GM21447 (cell line): ENCODE results near the gene CENPN.

ENCODE experiments used
- ATAC-seq: cut with Tn5 transposase; IDR thresholded peaks from one replicate; pipeline ENCODE4 v1.9.1; 2021; ENCODE audit not compliant: unreplicated experiment

Gene CENPN

GRCh38 chr16:81006813-81007695 lies at the start of gene CENPN, which contains the start of gene CMC2:
Gene CENPN (plus strand): TSS chr16:81007214. CDS start chr16:81011940, 4,726 bp downstream.
Gene CMC2 (minus strand): TSS chr16:81006885. CDS start chr16:80997394, 9,491 bp downstream.
- peak; percentile 84 for ATAC-seq

DNA sequence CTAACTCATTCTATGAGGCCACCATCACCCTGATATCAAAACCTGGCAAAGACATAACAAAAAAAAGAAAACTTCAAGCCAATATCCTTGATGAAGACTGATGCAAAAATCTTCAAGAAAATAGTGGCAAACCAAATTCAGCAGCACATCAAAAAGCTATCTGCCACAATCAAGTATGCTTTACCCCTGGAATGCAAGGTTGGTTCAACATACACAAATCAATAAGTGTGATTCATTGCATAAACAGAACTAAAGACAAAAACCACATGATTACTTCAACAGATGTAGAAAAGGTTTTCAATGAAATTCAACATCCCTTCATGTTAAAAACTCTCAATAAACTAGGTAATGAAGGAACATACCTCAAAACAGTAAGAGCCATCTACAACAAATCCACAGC lies 48.7 kb upstream of the CENPN start:
- ATAC-seq: no peak

DNA sequence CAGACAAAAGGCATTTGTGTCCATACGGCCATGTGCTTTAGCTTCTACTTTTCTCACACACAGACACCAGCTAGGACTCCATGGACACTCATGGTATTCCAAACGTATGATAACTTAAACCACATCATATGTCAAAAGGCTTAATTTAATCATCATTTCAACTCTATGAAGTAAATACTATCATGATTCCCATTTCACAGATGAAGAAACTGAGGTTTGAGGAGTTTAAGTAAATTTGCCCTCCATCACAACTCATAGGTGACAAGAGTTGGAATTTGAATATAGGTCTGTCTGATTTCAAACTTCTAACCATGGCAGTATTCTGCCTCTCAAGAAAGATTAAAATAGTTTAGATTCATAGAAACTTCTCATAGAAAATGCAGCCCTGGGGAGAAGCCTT lies 44.1 kb upstream of the CENPN start:
- no peak for ATAC-seq

- no peak for ATAC-seq
Observed at GRCh38 chr16:80964351-80964750, 42.7 kb upstream of the CENPN start.

DNA sequence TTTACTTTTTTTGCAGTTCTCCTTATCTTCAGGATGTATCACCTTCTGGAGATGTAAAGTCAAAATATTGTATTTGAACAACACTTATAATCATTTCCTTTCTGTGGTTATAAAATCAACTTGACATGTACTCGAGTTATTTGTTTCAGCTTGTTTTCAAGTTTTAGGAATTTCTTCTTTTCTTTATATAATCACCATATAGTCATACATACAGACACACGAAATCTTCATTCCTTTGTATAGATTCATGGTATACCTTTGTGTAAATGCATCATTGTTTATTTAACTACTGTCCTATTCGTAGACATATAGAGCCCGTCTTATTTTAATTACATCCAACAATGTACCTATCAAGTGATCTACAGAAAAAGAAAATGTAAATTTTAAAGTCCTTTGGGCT lies 40.4 kb upstream of the CENPN start:
- no peak for ATAC-seq

DNA sequence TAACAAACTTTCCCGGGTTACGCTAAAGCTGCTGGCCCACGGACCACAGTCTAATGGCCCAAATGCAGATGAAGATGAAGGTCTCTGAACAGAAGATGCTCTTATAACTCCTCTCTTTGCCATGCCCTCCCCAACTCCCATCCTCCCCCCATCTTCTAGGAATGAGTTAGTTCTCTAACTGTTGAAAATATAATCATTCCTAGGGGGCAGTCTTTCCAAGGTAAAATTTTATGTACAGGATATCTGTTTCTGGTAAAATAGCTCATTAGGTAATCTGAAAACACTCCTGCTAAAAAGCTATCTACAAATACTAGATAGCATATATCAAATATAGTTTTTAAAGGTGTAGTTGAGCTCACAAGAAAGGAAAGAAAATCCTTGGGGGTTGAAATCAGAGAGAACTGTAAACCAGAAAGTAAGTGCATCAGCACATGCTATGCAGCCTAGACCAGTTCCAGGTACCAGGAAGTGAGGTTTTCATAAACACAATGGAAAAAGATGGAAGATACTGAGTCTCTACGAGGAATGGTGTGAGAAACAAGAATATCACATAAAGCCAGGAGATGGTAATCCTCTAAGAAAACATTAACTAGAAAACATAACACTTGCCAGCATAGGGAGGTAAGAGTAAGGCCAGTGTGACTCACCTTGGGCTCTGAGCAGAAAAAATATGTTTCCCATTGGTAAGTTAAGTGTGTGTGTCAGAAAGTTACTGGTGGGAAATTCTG lies 38.5 kb upstream of the CENPN start:
- no peak for ATAC-seq

DNA sequence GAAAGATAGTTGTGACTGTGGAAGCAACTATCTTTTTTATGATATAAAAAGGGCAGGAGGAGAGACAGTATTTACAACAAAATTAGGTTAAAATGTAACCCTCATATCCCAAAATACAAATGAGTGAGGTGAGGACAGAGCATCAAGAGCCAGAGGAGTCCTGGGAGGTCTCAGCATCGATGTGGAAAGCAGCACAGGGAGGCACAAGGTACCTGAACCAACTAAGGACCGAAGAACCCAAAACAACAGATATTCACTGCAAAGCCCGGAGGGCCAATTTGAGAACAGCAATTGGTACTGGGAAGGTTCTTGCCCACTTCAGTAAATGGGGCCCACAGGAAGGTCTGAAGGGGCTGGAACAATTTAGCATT lies 37.9 kb upstream of the CENPN start:
- ATAC-seq: no peak

DNA sequence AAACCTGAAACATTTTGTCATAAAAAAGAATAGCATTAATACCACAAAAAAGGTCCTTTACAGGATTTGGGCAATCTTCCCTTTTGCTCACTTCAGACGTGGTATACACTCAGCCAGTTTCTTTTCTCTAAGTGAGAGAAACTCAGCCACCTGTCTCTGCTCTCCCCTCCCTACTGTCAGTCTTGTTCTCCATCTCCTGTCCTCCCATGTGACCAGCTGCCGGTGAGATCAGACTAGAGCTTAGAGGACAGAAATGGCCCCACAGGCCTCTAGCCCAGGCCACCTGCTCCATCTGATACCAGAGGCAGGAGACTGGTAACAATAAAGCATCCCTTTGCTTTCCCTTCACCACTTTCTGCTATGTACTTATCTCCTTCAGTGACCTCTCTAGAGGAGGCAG lies 35.2 kb upstream of the CENPN start:
- ATAC-seq: peak; percentile 48

- no peak for ATAC-seq
Observed at GRCh38 chr16:80972611-80973010, 34.4 kb upstream of the CENPN start.

- ATAC-seq: no peak
Observed at GRCh38 chr16:80973991-80974390, 33.0 kb upstream of the CENPN start.

DNA sequence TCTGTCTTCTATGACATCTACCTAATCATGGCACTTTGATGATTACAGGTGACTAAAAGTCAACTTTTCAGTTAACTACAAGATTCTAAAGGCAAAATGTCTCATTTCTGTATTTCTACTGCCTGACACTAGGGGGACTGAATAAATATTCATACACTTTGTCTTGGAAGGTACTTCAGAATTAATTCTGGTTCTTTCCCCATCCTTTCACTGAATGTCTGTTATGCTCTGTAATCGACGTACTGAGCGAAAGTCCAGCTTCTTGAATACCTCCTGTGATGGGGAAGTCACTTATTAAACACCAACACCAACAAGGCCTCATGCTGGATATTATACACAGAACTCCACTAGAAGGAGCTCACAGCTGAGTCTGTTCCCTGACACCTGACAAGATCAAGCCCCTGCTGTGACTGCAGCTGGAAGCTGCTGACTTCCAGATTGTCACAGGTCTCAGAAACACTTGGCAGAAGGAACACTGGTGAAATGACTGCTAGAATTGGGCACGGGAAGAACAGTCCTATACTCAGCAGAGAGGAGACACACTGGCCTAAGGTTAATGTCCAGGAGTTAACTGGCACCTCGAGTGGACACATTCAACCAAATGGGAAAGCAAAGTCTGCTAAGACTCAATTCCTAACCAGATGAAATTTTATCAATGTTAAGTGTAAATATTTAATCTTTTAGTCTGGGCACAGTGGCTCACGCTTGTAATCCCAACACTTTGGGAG lies 32.2 kb upstream of the CENPN start:
- no peak for ATAC-seq

GRCh38 chr16:80976946-80977345 lies 30.1 kb upstream of the CENPN start:
- ATAC-seq: no peak

DNA sequence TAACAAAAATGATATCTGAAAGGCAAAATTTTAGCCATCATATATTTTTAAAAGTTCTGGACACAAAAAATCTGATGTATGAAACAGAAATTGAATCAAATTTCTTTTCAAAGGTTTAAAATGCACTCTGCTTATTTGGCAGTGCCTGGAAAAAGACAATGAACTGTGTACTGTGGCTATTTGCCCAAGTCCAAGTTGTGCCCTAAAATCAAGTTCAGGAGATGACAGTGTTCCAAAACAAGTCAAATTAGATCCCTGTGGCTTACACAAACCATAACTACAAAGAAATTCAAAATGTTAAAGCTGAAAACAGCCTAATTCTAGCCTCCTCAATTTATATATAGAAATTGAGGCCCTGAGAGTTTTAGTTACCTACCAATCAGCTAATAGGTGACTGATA lies 25.9 kb upstream of the CENPN start:
- ATAC-seq: no peak

GRCh38 chr16:80982646-80983045 lies 24.4 kb upstream of the CENPN start:
- no peak for ATAC-seq

- ATAC-seq: no peak
Observed at GRCh38 chr16:80984124-80984892, 22.7 kb upstream of the CENPN start.

- ATAC-seq: no peak
Observed at GRCh38 chr16:80985611-80986010, 21.4 kb upstream of the CENPN start.

GRCh38 chr16:80986557-80986956 lies 20.5 kb upstream of the CENPN start:
- ATAC-seq: no peak

GRCh38 chr16:80988756-80989155 lies 18.3 kb upstream of the CENPN start:
- no peak for ATAC-seq

GRCh38 chr16:80989801-80990200 lies 17.2 kb upstream of the CENPN start:
- ATAC-seq: no peak

- ATAC-seq: no peak
Observed at GRCh38 chr16:80990577-80990976, 16.4 kb upstream of the CENPN start.

GRCh38 chr16:80990978-80991377 lies 16.0 kb upstream of the CENPN start:
- ATAC-seq: no peak
